ENCODE results near the gene RABEP1.

GRCh38 chr17:5236938-5237540 is 45.0 kb upstream of the RABEP1 start:
- TF ChIP-seq CTCF (IDR thresholded peaks at IDR 0.05) (no peak), POLR2A (IDR thresholded peaks at IDR 0.05) (no peak)

Data from uterus (tissue), 2 donors.